ENCODE measurements around the gene B3GAT1. TPM values are rescaled to one million over a fixed set of nuclear protein-coding genes. Genes with fewer than 3 reads are reported as not detected.

B3GAT1 gene
- total and polyA plus RNA-seq, 2 experiments from 2014 or later: 4.8 to 28.3 TPM

- no peaks in the 10 kb centered on the region for H4K20me1 ChIP-seq (replicated peaks; ENCODE audit: insufficient read depth)
- H3K79me2 ChIP-seq (replicated peaks; ENCODE audit: insufficient read depth): no peaks in the 10 kb centered on the region
- no peak for DNase-seq (ENCODE audit: low spot score)
- no peaks in the 10 kb centered on the region for H3K36me3 ChIP-seq (ENCODE audit: insufficient read depth)
- no peak overlapping the region for H3K27ac Mint-ChIP-seq
- H3K4me3 ChIP-seq: no peak overlapping the region
- no peaks in the 10 kb centered on the region for H3K27me3 ChIP-seq (ENCODE audit: insufficient read depth)
- H2AFZ ChIP-seq: no peak overlapping the region
- TF ChIP-seq CTCF (conservative IDR thresholded peaks at IDR 0.05; ENCODE audit: low read depth in 2 of 2): no peak
- no peak for TF ChIP-seq ZNF331 (CRISPR knock-in tag; IDR thresholded peaks at IDR 0.05; ENCODE audit: low read depth)
- no peak for TF ChIP-seq EZH2phosphoT487 (IDR thresholded peaks at IDR 0.05; ENCODE audit: unreplicated experiment)
- no peak for TF ChIP-seq NANOG (IDR thresholded peaks at IDR 0.05; ENCODE audit: borderline replicate concordance)
- no peak for TF ChIP-seq STAT1 (IDR thresholded peaks at IDR 0.05; ENCODE audit: unreplicated experiment)
- TF ChIP-seq ZNF114 (CRISPR knock-in tag; IDR thresholded peaks at IDR 0.05): no peak
- no peak for TF ChIP-seq REST (IDR thresholded peaks at IDR 0.05; ENCODE audit: unreplicated experiment)
- TF ChIP-seq ETS1 (IDR thresholded peaks at IDR 0.05): no peak
- no peak for TF ChIP-seq POLR2AphosphoS5 (IDR thresholded peaks at IDR 0.05; ENCODE audit: low read depth)
- H3K36me3 Mint-ChIP-seq (ENCODE audit: low read depth): no peaks in the 10 kb centered on the region
- peaks cover 2% of the 10 kb centered on the region for H3K27me3 Mint-ChIP-seq (ENCODE audit: insufficient read depth, low read depth, poor library complexity)
- H3K4me2 ChIP-seq: no peak overlapping the region
- H3F3A ChIP-seq (replicated peaks; ENCODE audit: low read depth): no peaks in the 10 kb centered on the region
- no peak for ATAC-seq
- no peak overlapping the region for H3K4me3 Mint-ChIP-seq
- H3K9me2 ChIP-seq (ENCODE audit: insufficient read depth): no peaks in the 10 kb centered on the region
- no peak overlapping the region for H3K27ac ChIP-seq (ENCODE audit: low read depth)
- no peaks in the 10 kb centered on the region for H3K4me1 ChIP-seq (ENCODE audit: insufficient read depth)
- no peaks in the 10 kb centered on the region; the same call in 2 of the 3 replicates for H3K4me1 Mint-ChIP-seq
- no peaks in the 10 kb centered on the region for H3K9me3 Mint-ChIP-seq
These were observed 40.2 kb upstream of the B3GAT1 start for GRCh38 chr11:134452026-134452837.
